SU-DHL-6 (cell line): ENCODE data around the gene IFNB1.

ENCODE experiments used
- CTCF ChIP-seq: fragments of 200-600 bp; sonication (generic); IDR thresholded peaks from one replicate; pipeline ENCODE4 v1.5.1; 2017; ENCODE audit warnings: antibody characterized with exemption, mild to moderate bottlenecking, low read length, moderate library complexity; ENCODE audit not compliant: insufficient read depth, poor library complexity, severe bottlenecking
- EZH2phosphoT487 ChIP-seq: fragments of 200-600 bp; sonication (generic), shearing (Covaris generic); conservative IDR thresholded peaks from 2 replicates; pipeline ENCODE4 v1.6.1; 2018; ENCODE audit warnings: mild to moderate bottlenecking, antibody characterized with exemption, low read length, moderate library complexity, mixed read lengths

GRCh38 chr9:21030389-21031035 is 47.2 kb downstream of the IFNB1 start:
- TF ChIP-seq CTCF (no peak), EZH2phosphoT487 (no peak)
